Natural killer cell (primary cell): ENCODE measurements around the gene ADCY5. TPM values are rescaled to one million over a fixed set of nuclear protein-coding genes. Genes with fewer than 3 reads are reported as not detected.

Experiments used
- ATAC-seq, 3 donors: fragments of 150-1000 bp in 2 of 3; fragments of 200-7000 bp in 1 of 3; cut with Tn5 transposase; 1 replicate in 1 of 3; 2 replicates in 2 of 3; pipeline ENCODE4 v1.10.0; 2021; ENCODE audit warnings: mild to moderate bottlenecking in 2 of 3, moderate library complexity in 2 of 3
- DNase-seq, 2 donors: peaks; one replicate each; pipeline versions ENCODE4 v3.0.0 to v3.0.0-alpha.2; 2013 to 2021; ENCODE audit warnings: mixed read lengths in 1 of 2
- H3K27ac ChIP-seq: one replicate; pipeline ENCODE4 v1.5.1; 2013; ENCODE audit warnings: mild to moderate bottlenecking, low read length
- H3K27me3 ChIP-seq: one replicate; pipeline ENCODE4 v1.6.1; 2013; ENCODE audit warnings: low read length; ENCODE audit not compliant: control insufficient read depth, insufficient read depth
- H3K36me3 ChIP-seq: one replicate; pipeline ENCODE4 v1.6.1; 2013; ENCODE audit warnings: low read length; ENCODE audit not compliant: control insufficient read depth, insufficient read depth
- H3K4me1 ChIP-seq: one replicate; pipeline ENCODE4 v1.6.1; 2013; ENCODE audit warnings: low read length; ENCODE audit not compliant: control insufficient read depth, insufficient read depth
- H3K4me3 ChIP-seq: one replicate; pipeline ENCODE4 v1.5.1; 2013; ENCODE audit warnings: low read length
- H3K9me3 ChIP-seq: one replicate; pipeline ENCODE4 v1.6.1; 2013; ENCODE audit warnings: low read length; ENCODE audit not compliant: control insufficient read depth, insufficient read depth
- H3K27ac Mint-ChIP-seq, 2 donors: one replicate each; pipeline ENCODE4 v1.8.0; 2022; ENCODE audit warnings: mild to moderate bottlenecking in 2 of 2, mixed read lengths in 2 of 2, moderate library complexity in 1 of 2
- H3K27me3 Mint-ChIP-seq, 2 donors: one replicate each; pipeline ENCODE4 v1.8.0; 2022; ENCODE audit warnings: low read depth in 2 of 2, mixed read lengths in 2 of 2
- H3K36me3 Mint-ChIP-seq: one replicate; pipeline ENCODE4 v1.8.0; 2022; ENCODE audit warnings: mixed read lengths
- H3K4me1 Mint-ChIP-seq, 2 donors: one replicate each; pipeline ENCODE4 v1.8.0; 2022; ENCODE audit warnings: mixed read lengths in 2 of 2
- H3K4me3 Mint-ChIP-seq: one replicate; pipeline ENCODE4 v1.8.0; 2022; ENCODE audit warnings: mild to moderate bottlenecking, moderate library complexity, mixed read lengths
- H3K9me3 Mint-ChIP-seq, 2 donors: one replicate each; pipeline ENCODE4 v1.8.0; 2022; ENCODE audit warnings: mixed read lengths in 2 of 2
- WGBS: methylation state at CpG from one replicate; pipeline ENCODE4 v1.1.7; 2013; ENCODE audit warnings: missing lambda C conversion rate; ENCODE audit not compliant: insufficient coverage; 5-methylcytosine and 5-hydroxymethylcytosine counted together
- intact Hi-C: fragments of 100-400 bp; cut with micrococcal nuclease; formaldehyde crosslinking; loops from one replicate; pipeline ENCODE4 v1.14.2; 2022
- total RNA-seq, 4 donors: library from RNA; stranded (reverse); fragments of 120-200 nt in 1 of 4; gene quantifications; one replicate each; pipeline versions ENCODE4 v1.2.3 to v1.2.4, GENCODE V29; 2013 to 2022
- TF ChIP-seq, protein P1 (sequence below): fragments of 200-600 bp; IDR thresholded peaks from one replicate; pipeline ENCODE4 v1.8.0; 2022; ENCODE audit warnings: antibody characterized with exemption

The ADCY5 gene
- total RNA-seq, 3 donors from 2014 or later (not counting 1 experiment from before 2014, with no cell fraction given): not detected

DNA sequence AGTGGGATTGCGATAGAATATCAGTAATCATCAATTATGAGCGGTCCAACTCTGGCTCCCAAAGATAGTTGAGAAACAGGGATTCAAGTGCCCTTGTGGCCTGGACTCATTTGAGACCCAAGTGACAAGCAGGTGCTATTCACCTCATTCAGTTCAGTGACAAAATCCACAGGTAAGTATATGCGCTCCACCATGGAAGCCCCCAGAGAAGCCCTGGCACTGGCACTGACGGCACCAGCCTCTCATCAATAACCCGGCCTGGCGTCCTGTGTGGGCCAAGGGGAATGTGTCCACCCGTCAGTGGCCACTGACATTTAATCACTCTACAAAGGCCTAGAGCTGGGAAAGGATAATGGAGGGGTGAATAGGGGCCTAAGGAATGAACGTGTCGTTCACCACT is 117.2 kb downstream of the ADCY5 start:
- TF ChIP-seq, protein P1, sequence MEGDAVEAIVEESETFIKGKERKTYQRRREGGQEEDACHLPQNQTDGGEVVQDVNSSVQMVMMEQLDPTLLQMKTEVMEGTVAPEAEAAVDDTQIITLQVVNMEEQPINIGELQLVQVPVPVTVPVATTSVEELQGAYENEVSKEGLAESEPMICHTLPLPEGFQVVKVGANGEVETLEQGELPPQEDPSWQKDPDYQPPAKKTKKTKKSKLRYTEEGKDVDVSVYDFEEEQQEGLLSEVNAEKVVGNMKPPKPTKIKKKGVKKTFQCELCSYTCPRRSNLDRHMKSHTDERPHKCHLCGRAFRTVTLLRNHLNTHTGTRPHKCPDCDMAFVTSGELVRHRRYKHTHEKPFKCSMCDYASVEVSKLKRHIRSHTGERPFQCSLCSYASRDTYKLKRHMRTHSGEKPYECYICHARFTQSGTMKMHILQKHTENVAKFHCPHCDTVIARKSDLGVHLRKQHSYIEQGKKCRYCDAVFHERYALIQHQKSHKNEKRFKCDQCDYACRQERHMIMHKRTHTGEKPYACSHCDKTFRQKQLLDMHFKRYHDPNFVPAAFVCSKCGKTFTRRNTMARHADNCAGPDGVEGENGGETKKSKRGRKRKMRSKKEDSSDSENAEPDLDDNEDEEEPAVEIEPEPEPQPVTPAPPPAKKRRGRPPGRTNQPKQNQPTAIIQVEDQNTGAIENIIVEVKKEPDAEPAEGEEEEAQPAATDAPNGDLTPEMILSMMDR: no peak
- Histone ChIP-seq H3K36me3 (no peaks in the 10 kb centered on the region), H3K4me3 (no peak overlapping the region), H3K9me3 (no peaks in the 10 kb centered on the region), H3K27ac (no peak overlapping the region), H3K4me1 (peaks cover 12% of the 10 kb centered on the region), H3K27me3 (peaks cover 4% of the 10 kb centered on the region)
- Mint-ChIP-seq H3K27me3 (peaks cover 0 to 3% of the 10 kb centered on the region in 2 donors), H3K27ac (no peak overlapping the region), H3K4me3 (no peak overlapping the region), H3K4me1 (peaks cover 7% of the 10 kb centered on the region in 2 donors), H3K36me3 (no peaks in the 10 kb centered on the region), H3K9me3 (no peaks in the 10 kb centered on the region)
- 94% methylated on average over 9 of the region's 9 CpGs for WGBS
- ATAC-seq (no peak), DNase-seq (no peak)
- intact Hi-C loops: no loop called here

DNA sequence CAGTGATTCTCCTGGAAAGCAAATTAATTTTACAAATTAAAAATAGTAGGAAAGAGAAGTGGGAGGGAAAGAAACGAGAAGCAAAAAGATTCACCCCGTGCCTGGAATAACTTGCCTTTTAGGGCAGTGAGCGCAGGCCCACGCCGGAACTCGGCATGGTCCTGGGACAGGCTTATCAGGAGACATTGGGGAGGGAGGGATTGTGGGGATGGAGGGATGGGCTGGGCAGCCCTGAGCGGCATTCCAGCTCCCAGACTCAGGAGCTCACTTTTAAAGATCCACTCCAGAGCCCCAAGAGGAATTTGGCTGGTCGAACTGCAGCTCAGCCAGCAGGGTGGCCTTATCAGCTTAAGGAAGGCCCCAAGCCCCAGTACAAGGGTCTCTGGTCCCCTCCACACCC is 117.9 kb downstream of the ADCY5 start:
- Mint-ChIP-seq H3K27me3 (peaks cover 0 to 3% of the 10 kb centered on the region in 2 donors), H3K9me3 (no peaks in the 10 kb centered on the region), H3K27ac (no peak overlapping the region), H3K36me3 (no peaks in the 10 kb centered on the region), H3K4me1 (peaks cover 7% of the 10 kb centered on the region in 2 donors), H3K4me3 (no peak overlapping the region)
- 96% methylated on average over 7 of the region's 8 CpGs for WGBS
- no peak for DNase-seq
- Histone ChIP-seq H3K4me1 (peaks cover 12% of the 10 kb centered on the region), H3K4me3 (no peak overlapping the region), H3K27ac (no peak overlapping the region), H3K36me3 (no peaks in the 10 kb centered on the region), H3K9me3 (no peaks in the 10 kb centered on the region), H3K27me3 (peaks cover 4% of the 10 kb centered on the region)
- TF ChIP-seq, protein P1: no peak
- no peak for ATAC-seq
- intact Hi-C loops: no loop called here

DNA sequence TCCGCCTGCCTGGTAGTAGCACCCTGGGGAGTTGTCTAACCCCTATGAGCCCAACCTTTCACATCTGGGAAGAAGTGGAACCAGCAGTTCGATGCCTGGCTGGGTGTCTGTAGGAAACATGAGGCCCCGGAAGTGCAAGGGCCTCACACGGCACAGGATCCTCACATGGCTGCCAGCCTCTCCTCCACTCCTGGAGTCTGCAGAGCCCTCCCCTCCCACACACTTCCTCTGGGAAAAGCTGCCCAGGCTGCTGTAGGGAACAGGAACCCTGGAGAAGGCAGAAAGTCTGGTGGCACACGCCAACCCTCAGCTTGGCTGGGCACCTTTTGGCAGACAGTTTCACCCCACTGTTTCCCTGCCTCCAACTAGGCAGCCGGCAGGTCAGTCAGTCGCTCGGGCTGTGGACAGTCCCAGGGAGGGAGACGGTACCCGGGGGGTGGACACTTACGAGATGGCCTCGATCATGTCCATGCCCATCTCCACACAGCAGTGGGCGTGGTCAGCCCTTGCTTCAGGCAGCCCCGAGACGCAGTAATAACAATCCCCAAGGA is 118.4 kb downstream of the ADCY5 start:
- Histone ChIP-seq H3K4me3 (no peak overlapping the region), H3K27me3 (peaks cover 4% of the 10 kb centered on the region), H3K36me3 (no peaks in the 10 kb centered on the region), H3K9me3 (no peaks in the 10 kb centered on the region), H3K27ac (no peak overlapping the region), H3K4me1 (peaks cover 11% of the 10 kb centered on the region)
- intact Hi-C loops: no loop called here
- peaks cover 7% of the 10 kb centered on the region in 2 donors for H3K4me1 Mint-ChIP-seq
- no peaks in the 10 kb centered on the region for H3K9me3 Mint-ChIP-seq
- H3K4me3 Mint-ChIP-seq: no peak overlapping the region
- WGBS: 88% methylated on average over 13 of the region's 15 CpGs
- peaks cover 0 to 3% of the 10 kb centered on the region in 2 donors for H3K27me3 Mint-ChIP-seq
- DNase-seq (no peak), ATAC-seq (no peak)
- TF ChIP-seq, protein P1: no peak
- H3K36me3 Mint-ChIP-seq: no peaks in the 10 kb centered on the region
- no peak overlapping the region for H3K27ac Mint-ChIP-seq
